ENCODE data around the gene C5orf58. TPM values are rescaled to one million over a fixed set of nuclear protein-coding genes. Genes with fewer than 3 reads are reported as not detected.

C5orf58 gene
- total and polyA plus RNA-seq, 11 donors = not detected

- 87 to 91% (median 90%) methylated on average over 2 of the region's 2 CpGs for WGBS, 4 donors
- Histone ChIP-seq H3K27me3 (no peaks in the 10 kb centered on the region), H3K9me3 (peaks cover 0 to 27% (median 0%) of the 10 kb centered on the region in 12 donors), H3K4me1 (peaks cover 0 to 92% (median 19%) of the 10 kb centered on the region in 12 donors), H3K4me3 (peak overlapping the region in 1 of 12 donors; percentile 4), H3K27ac (peak overlapping the region in 1 of 12 donors; percentile 58), H3K36me3 (peaks cover 0 to 85% (median 0%) of the 10 kb centered on the region in 9 donors)
- TF ChIP-seq CTCF (IDR thresholded peaks at IDR 0.05) (no peak), POLR2A (IDR thresholded peaks at IDR 0.05) (no peak)
- intact Hi-C loops (cut with DNase I) = no loop called here
- no peak for ATAC-seq
- no peak for DNase-seq
Observed at GRCh38 chr5:170284231-170284630, 51.4 kb downstream of the C5orf58 start.

GRCh38 chr5:170285181-170285580, 52.4 kb downstream of the C5orf58 start:
- intact Hi-C loops (cut with DNase I) = no loop called here
- Histone ChIP-seq H3K4me1 (peaks cover 0 to 92% (median 14%) of the 10 kb centered on the region in 12 donors), H3K27ac (peak overlapping the region in 1 of 12 donors; percentile 38), H3K36me3 (peaks cover 0 to 92% (median 0%) of the 10 kb centered on the region in 9 donors), H3K27me3 (no peaks in the 10 kb centered on the region), H3K9me3 (peaks cover 0 to 27% (median 0%) of the 10 kb centered on the region in 12 donors), H3K4me3 (no peak overlapping the region)
- TF ChIP-seq POLR2A (IDR thresholded peaks at IDR 0.05) (no peak), CTCF (IDR thresholded peaks at IDR 0.05) (no peak)
- ATAC-seq (no peak), DNase-seq (no peak)

GRCh38 chr5:170286386-170286925, 53.7 kb downstream of the C5orf58 start:
- no peak for TF ChIP-seq POLR2A (IDR thresholded peaks at IDR 0.05)
- no peak for TF ChIP-seq CTCF (IDR thresholded peaks at IDR 0.05)
- WGBS, 4 donors = 67 to 71% (median 69%) methylated on average over 3 of the region's 3 CpGs
- Histone ChIP-seq H3K4me3 (no peak overlapping the region), H3K4me1 (peaks cover 0 to 91% (median 10%) of the 10 kb centered on the region in 12 donors), H3K9me3 (peaks cover 0 to 27% (median 0%) of the 10 kb centered on the region in 12 donors), H3K36me3 (peaks cover 0 to 87% (median 0%) of the 10 kb centered on the region in 9 donors), H3K27me3 (no peaks in the 10 kb centered on the region), H3K27ac (peak overlapping the region in 1 of 12 donors; percentile 87)
- no peak for ATAC-seq
- intact Hi-C loops (cut with DNase I) = no loop called here
- DNase-seq = no peak

- ATAC-seq (peak; percentile 75 to 88 (median 81)), DNase-seq (peak in 4 of 5 donors; percentile 64 to 78 (median 70))
- TF ChIP-seq CTCF (IDR thresholded peaks at IDR 0.05) (no peak), POLR2A (IDR thresholded peaks at IDR 0.05) (no peak)
- WGBS, 4 donors = 27 to 47% (median 36%) methylated on average over 1 of the region's 1 CpG
- Histone ChIP-seq H3K27me3 (no peaks in the 10 kb centered on the region), H3K9me3 (peaks cover 0 to 27% (median 0%) of the 10 kb centered on the region in 12 donors), H3K27ac (peak overlapping the region in 9 of 12 donors; percentile 36 to 87 (median 66)), H3K4me3 (no peak overlapping the region), H3K4me1 (peaks cover 0 to 91% (median 10%) of the 10 kb centered on the region in 12 donors), H3K36me3 (peaks cover 0 to 87% (median 0%) of the 10 kb centered on the region in 9 donors)
- intact Hi-C loops (cut with DNase I) = no loop called here
Observed at GRCh38 chr5:170287532-170287931, 54.7 kb downstream of the C5orf58 start.

Measured in heart left ventricle (tissue), 16 donors.